K562 (cell line): ENCODE measurements around the gene MAGI2.

ENCODE experiments used
- ARNT ChIP-seq, 2 experiments: fragments of 450-650 bp; IDR thresholded peaks; 2 replicates each; pipeline ENCODE4 v1.6.1; 2016; ENCODE audit warnings: mild to moderate bottlenecking in 1 of 2
- CBX5 ChIP-seq: IDR thresholded peaks from 2 replicates; pipeline ENCODE4 v1.6.1; 2014; ENCODE audit warnings: low read depth, borderline replicate concordance
- CTCF ChIP-seq, 3 experiments: IDR thresholded peaks in 2 of 3; conservative IDR thresholded peaks in 1 of 3; 2 replicates each; pipeline ENCODE4 v1.5.1; 2011 to 2012; ENCODE audit warnings: low read length in 3 of 3, mild to moderate bottlenecking in 3 of 3, control low read depth in 2 of 3, improper control_type of control experiment in 1 of 3, inconsistent platforms in 1 of 3, low read depth in 1 of 3, mixed read lengths in 1 of 3, moderate library complexity in 1 of 3; ENCODE audit not compliant: insufficient read depth in 2 of 3
- HNRNPLL ChIP-seq: fragments of 200-400 bp; formaldehyde crosslinking; IDR thresholded peaks from 2 replicates; pipeline ENCODE4 v1.6.1; 2017; ENCODE audit warnings: low read length, low read depth, mild to moderate bottlenecking; ENCODE audit not compliant: poor library complexity, severe bottlenecking
- NONO ChIP-seq, 2 experiments: fragments of 200-400 bp in 1 of 2; fragments of 450-650 bp in 1 of 2; formaldehyde crosslinking in 1 of 2; IDR thresholded peaks; 2 replicates each; pipeline ENCODE4 v1.6.1; 2017; ENCODE audit warnings: low read depth in 2 of 2, mild to moderate bottlenecking in 2 of 2, moderate library complexity in 2 of 2, low read length in 1 of 2
- POLR2A ChIP-seq: fragments of 450-650 bp; conservative IDR thresholded peaks from 2 replicates; pipeline ENCODE4 v1.6.1; 2016
- RAD21 ChIP-seq, 2 experiments: fragments of 250-450 bp in 1 of 2; fragments of 450-650 bp in 1 of 2; sonication (Bioruptor Pico) in 1 of 2; formaldehyde crosslinking in 1 of 2; IDR thresholded peaks in 1 of 2; conservative IDR thresholded peaks in 1 of 2; 2 replicates each; pipeline versions ENCODE4 v1.4.0 to v1.8.0; 2020 to 2022; ENCODE audit warnings: mild to moderate bottlenecking in 2 of 2, moderate library complexity in 1 of 2
- SIN3A ChIP-seq, 2 experiments: fragments of 150-350 bp in 1 of 2; IDR thresholded peaks; 2 replicates each; pipeline ENCODE4 v1.6.1; 2011 to 2016; ENCODE audit warnings: borderline replicate concordance in 2 of 2, low read depth in 2 of 2, low read length in 2 of 2, mild to moderate bottlenecking in 2 of 2, moderate library complexity in 2 of 2; ENCODE audit not compliant: control insufficient read depth in 1 of 2
- TAF1 ChIP-seq: IDR thresholded peaks from 2 replicates; pipeline ENCODE4 v1.6.1; 2011; ENCODE audit warnings: mild to moderate bottlenecking, low read length, moderate library complexity; ENCODE audit not compliant: insufficient read depth, control insufficient read depth, severe bottlenecking; ENCODE audit errors: extremely low read depth
- ZNF232 ChIP-seq: sonication (generic); formaldehyde crosslinking; IDR thresholded peaks from 2 replicates; pipeline ENCODE4 v1.8.0; 2022; ENCODE audit warnings: mild to moderate bottlenecking, missing genetic modification reagents
- ZNF407 ChIP-seq: fragments of 450-650 bp; IDR thresholded peaks from 2 replicates; pipeline ENCODE4 v1.6.1; 2016; ENCODE audit warnings: low read depth
- TF ChIP-seq, protein P1 (sequence below): sonication (generic); formaldehyde crosslinking; IDR thresholded peaks from 2 replicates; pipeline ENCODE4 v1.8.0; 2022; ENCODE audit warnings: missing genetic modification reagents, mild to moderate bottlenecking, borderline replicate concordance
- TF ChIP-seq, protein P2 (sequence below): sonication (generic); formaldehyde crosslinking; IDR thresholded peaks from 2 replicates; pipeline ENCODE4 v1.9.0; 2022; ENCODE audit warnings: mild to moderate bottlenecking, missing genetic modification reagents
- TF ChIP-seq, protein P3 (sequence below): sonication (generic); formaldehyde crosslinking; IDR thresholded peaks from 2 replicates; pipeline ENCODE4 v1.8.1; 2023; ENCODE audit warnings: mild to moderate bottlenecking, missing genetic modification reagents

DNA sequence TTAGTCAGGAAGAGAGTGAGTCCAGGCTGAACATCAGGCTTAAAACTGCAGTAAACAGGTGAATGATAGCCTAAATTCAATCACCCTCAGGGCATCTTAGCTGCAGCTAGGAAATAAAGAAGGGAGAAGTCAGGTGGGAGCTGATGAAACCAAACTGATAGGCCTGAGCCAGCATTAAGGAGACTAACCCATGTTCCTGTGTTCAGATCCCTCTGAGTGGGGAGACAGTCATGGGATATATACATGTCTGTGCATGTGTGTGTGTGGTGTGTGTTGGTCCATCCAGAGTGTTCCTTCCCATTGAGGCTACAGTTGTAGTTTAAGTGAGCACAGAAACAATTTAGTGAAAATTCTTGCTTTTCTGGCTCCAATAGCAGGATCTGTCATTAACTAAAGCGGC is 1174.0 kb downstream of the MAGI2 start:
- TF ChIP-seq POLR2A (no peak), SIN3A (IDR thresholded peaks at IDR 0.05; ENCODE audit: borderline replicate concordance in 2 of 2, control insufficient read depth in 1 of 2, low read depth in 2 of 2, low read length in 2 of 2) (no peak), TAF1 (no peak), CBX5 (no peak), ZNF232 (CRISPR knock-in tag) (no peak), ZNF407 (no peak), ARNT (IDR thresholded peaks at IDR 0.05) (no peak), HNRNPLL (no peak), CTCF (IDR thresholded peaks at IDR 0.05 in 2 of 3, conservative IDR thresholded peaks at IDR 0.05 in 1 of 3; ENCODE audit: insufficient read depth in 2 of 3, low read depth in 1 of 3, low read length in 3 of 3) (no peak), NONO (IDR thresholded peaks at IDR 0.05; ENCODE audit: low read depth in 2 of 2, low read length in 1 of 2) (no peak), RAD21 (CRISPR knock-in tag; conservative IDR thresholded peaks at IDR 0.05 in 1 of 2, IDR thresholded peaks at IDR 0.05 in 1 of 2) (no peak)
- TF ChIP-seq, protein P1, sequence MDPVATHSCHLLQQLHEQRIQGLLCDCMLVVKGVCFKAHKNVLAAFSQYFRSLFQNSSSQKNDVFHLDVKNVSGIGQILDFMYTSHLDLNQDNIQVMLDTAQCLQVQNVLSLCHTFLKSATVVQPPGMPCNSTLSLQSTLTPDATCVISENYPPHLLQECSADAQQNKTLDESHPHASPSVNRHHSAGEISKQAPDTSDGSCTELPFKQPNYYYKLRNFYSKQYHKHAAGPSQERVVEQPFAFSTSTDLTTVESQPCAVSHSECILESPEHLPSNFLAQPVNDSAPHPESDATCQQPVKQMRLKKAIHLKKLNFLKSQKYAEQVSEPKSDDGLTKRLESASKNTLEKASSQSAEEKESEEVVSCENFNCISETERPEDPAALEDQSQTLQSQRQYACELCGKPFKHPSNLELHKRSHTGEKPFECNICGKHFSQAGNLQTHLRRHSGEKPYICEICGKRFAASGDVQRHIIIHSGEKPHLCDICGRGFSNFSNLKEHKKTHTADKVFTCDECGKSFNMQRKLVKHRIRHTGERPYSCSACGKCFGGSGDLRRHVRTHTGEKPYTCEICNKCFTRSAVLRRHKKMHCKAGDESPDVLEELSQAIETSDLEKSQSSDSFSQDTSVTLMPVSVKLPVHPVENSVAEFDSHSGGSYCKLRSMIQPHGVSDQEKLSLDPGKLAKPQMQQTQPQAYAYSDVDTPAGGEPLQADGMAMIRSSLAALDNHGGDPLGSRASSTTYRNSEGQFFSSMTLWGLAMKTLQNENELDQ = no peak
- TF ChIP-seq, protein P2, sequence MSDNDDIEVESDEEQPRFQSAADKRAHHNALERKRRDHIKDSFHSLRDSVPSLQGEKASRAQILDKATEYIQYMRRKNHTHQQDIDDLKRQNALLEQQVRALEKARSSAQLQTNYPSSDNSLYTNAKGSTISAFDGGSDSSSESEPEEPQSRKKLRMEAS = no peak
- TF ChIP-seq, protein P3, sequence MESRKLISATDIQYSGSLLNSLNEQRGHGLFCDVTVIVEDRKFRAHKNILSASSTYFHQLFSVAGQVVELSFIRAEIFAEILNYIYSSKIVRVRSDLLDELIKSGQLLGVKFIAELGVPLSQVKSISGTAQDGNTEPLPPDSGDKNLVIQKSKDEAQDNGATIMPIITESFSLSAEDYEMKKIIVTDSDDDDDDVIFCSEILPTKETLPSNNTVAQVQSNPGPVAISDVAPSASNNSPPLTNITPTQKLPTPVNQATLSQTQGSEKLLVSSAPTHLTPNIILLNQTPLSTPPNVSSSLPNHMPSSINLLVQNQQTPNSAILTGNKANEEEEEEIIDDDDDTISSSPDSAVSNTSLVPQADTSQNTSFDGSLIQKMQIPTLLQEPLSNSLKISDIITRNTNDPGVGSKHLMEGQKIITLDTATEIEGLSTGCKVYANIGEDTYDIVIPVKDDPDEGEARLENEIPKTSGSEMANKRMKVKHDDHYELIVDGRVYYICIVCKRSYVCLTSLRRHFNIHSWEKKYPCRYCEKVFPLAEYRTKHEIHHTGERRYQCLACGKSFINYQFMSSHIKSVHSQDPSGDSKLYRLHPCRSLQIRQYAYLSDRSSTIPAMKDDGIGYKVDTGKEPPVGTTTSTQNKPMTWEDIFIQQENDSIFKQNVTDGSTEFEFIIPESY = no peak
